Posterior vena cava (tissue), 2 donors: ENCODE data around the gene KREMEN2. TPM values are rescaled to one million over a fixed set of nuclear protein-coding genes. Genes with fewer than 3 reads are reported as not detected.
"Not testable (repeated sequence)": the region's sequence is repeated elsewhere in the genome, so short reads cannot be mapped to it uniquely, and the experiment has no call there.

ENCODE experiments used
- DNase-seq: peaks from one replicate; pipeline ENCODE4 v3.0.0-alpha.2; 2020; ENCODE audit warnings: low spot score
- intact Hi-C, 2 donors: fragments of 100-400 bp; cut with DNase I; formaldehyde crosslinking; loops; one replicate each; pipeline versions ENCODE4 v1.14.1 to v1.14.2; 2022 to 2023
- long read RNA-seq, 2 donors: library from polyadenylated mRNA; unstranded; transcript quantifications; one replicate each; pipeline ENCODE4 v2.0.0, GENCODE V29; 2020 to 2021
- total RNA-seq, 2 donors: library from RNA; stranded (reverse); fragmentation: NEBNext Ultra II Directional; extraction: Animal tissue kit (Norgen Biotek cat#: 25700); gene quantifications; one replicate each; pipeline ENCODE4 v1.2.1, GENCODE V29; 2021
- donor health status: DM: yes; HTN: yes; CAD: no.
- donor health status: DM: yes; HTN: yes; CAD: no.

KREMEN2 gene, protein sequence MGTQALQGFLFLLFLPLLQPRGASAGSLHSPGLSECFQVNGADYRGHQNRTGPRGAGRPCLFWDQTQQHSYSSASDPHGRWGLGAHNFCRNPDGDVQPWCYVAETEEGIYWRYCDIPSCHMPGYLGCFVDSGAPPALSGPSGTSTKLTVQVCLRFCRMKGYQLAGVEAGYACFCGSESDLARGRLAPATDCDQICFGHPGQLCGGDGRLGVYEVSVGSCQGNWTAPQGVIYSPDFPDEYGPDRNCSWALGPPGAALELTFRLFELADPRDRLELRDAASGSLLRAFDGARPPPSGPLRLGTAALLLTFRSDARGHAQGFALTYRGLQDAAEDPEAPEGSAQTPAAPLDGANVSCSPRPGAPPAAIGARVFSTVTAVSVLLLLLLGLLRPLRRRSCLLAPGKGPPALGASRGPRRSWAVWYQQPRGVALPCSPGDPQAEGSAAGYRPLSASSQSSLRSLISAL
- not detected for total RNA-seq
- long read RNA-seq, donor 1, result 0 reads
- long read RNA-seq, donor 2, result 0 reads

DNA sequence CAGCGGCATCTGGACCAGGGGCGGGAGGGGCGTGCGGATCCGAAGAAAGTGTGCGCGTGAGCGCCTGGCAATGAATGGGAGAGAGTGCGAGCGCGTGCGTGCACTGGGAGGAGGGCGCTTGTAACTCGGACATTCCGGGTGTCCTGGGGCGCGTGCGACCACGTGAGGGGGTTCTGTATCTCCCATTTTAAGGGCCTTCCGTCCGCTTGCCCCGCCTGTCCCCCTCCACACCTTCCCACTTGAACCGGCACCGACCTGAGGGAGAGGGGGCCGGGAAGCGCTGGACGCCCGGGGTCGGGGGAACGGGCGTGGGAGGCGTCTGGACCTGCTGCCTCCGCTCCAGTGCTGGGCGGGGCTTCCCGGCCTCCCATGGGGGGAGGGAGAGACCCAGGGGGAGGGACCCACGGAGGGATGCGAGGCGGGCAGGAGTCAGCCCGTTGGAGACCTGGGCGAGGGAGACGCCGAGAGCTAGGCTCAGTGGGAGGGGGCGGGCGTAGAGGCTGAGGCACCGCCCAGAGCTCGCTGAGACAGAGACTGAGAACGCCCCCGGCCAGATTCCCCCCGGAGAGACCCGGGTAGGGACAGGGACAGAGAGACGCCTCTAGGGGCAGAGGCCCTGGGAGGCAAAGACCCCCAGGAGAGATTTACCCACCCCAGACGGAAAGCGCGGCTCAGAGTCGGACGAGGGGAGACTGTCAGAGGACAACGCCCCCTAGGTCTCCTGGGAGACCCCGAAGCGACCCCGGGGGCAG, at the start of gene KREMEN2:
Gene KREMEN2 (plus strand): TSS at position 553 of the 752 bp plus-strand sequence. CDS start 246 bp downstream, outside the sequence.
- intact Hi-C loops, result no loop called here
- no peak for DNase-seq

DNA sequence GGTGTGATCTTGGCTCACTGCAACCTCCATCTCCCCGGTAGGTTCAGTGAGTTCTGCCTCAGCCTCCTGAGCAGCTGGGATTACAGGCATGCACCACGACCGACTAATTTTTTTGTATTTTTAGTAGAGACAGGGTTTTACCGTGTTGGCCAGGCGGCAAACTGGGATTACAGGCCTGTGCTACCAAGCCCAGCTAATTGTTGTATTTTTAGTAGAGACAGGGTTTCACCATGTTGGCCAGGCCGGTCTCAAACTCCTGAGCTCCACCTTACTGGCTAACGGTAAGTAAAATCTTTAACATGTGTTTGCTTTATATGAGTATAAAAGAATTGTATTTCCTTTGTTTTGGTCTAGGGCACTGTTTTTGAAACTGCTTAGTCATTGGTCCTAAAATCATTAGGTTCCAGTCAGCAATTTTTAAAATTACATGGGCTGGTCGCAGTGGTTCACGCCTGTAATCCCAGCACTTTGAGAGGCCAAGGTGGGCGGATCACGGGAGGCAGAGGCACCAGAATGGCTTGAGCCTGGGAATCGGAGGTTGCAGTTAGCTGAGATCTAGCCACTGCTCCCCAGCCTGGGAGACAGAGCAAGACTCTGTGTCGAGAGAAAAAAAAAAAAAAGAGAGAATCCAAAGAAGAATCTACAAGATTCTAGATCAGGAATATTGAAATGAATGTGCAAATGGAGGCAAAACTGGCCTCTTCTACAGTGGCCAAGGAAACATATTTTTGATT, 48.7 kb upstream of the KREMEN2 start:
- DNase-seq, result no peak
- intact Hi-C loops, result loop anchor here in 1 of 2 donors (1.0 kb wide), 1 partner anchor 46 kb away; no protein-coding TSS in a partner anchor

DNA sequence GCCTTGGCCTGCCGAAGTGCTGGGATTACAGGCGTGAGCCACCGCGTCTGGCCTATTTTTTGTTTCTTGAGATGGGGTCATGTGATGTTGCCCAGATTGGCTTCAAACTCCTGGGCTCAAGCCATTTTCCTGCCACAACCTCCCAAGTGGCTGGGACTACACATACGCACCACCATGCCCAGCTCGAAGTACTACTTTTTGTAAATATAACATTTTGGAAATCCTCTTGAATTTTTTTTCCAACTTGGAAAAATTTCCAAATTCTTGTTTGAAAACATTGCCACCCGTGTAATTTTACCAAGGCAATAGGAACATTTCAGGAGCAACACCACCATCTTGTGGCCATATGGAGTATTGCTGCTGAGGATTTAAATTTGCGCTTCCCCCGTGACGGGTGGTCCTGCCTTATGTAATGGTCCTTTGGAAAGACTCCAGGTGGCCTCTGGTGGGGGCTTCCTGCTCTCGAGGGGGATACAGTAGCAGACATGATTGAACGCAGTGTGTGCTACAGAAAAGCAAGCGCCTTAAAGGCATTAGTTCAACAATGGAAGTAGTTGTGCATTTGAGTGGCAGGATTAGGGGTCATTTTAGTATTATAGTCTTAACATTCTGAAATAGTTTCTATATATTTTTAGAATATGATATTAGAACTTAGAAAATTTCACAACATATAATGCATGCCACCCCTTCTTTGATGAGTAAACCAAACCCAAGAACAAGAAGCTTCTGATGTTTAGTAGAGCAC, 44.4 kb upstream of the KREMEN2 start:
- intact Hi-C loops, result loop anchor here (5.0 to 10.0 kb wide), 2 partner anchors 42 to 45 kb away; no protein-coding TSS in a partner anchor

DNA sequence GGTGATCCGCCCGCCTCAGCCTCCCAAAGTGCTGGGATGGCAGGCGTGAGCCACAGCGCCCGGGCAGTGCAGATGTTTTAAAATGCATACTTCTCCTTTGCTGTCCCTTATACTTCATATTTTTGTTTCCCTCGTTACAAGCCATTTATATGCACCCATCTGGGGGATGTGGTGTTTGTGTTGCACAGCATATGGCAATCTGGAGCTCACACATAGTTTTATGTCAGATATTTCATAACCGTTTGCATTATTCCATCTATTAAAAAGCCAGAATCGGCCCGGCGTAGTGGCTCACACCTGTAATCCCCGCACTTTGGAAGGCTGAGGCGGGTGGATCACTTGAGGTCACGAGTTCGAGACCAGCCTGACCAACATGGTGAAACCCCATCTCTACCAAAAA, 40.6 kb upstream of the KREMEN2 start:
- intact Hi-C loops, result loop anchor here (5.0 to 10.0 kb wide), 2 partner anchors 46 to 49 kb away; no protein-coding TSS in a partner anchor
- no peak for DNase-seq

More for the DNA sequence above, 44.4 kb upstream of the KREMEN2 start:
- DNase-seq, result no peak

DNA sequence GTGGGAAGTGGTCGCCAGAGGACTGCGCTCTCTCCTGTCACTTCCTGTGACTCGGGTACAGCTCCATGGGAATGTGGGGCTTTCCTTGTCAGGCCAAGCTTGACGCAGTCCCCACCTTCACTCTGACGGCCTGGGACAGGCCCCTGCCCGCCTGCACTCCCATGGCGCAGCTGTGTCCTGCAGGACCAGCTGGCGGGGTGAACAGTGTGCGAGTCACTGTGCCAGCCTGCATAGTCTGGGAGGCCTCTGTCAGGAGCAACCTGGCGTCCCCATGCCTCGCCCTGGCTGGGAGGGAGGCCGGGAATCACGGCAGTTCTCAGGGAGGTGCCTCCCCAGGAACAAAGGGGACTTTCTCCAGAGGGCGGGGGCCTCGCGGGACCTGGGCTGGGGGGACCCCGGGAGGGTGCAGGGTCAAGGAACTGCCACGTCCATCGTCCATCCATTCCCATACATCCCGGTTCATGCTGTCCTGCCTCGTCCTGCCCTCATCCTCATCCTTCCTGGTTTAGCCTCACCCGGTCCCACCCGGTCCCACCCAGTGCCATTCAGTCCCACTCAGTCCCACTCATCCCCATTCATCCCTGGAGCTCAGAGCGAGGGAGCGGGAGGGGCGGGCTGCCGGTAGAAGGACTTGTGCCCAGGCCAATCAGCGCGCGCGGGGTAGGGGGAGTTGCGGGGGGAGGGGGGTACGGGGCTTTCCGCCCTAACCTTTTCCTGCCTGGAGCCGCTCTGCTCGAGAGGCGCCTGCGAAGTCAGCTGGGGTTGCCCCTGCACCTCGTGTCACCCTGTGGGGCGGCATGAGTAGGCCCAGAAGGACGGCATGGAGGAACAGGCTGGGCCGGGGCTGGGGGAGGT, 38.9 kb upstream of the KREMEN2 start:
- intact Hi-C loops, result loop anchor here (5.0 to 10.0 kb wide), 2 partner anchors 48 to 50 kb away; no protein-coding TSS in a partner anchor
- DNase-seq, result no peak

DNA sequence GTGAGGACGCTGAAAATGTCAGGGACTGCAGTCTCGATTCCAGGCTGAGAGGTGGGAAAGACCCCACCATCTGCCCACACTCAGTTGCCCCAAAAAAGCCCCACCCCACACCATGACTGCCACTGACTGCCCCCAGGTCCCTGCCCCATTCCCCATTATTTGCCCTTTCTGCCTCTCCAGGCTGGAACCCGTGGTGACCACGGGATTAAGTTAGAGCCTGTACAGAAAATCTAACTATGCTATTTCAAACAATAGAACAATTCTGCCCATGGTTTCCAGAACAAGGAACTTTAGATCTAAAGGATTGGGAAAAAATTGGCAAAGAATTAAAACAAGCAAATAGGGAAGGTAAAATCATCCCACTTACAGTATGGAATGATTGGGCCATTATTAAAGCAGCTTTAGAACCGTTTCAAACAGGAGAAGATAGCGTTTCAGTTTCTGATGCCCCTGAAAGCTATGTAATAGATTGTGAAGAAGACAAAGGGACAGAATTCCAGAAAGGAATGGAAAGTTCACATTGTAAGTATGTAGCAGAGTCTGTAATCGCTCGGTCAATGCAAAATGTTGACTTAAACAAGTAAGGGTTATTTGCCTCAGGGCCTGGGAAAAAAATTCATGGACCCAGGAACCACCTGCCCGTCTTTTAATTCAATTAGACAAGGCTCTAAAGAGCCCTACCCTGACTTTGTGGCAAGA, 38.0 kb upstream of the KREMEN2 start:
- no peak for DNase-seq
- intact Hi-C loops, result loop anchor here in 1 of 2 donors (10.0 kb wide), 1 partner anchor 51 kb away; no protein-coding TSS in a partner anchor

DNA sequence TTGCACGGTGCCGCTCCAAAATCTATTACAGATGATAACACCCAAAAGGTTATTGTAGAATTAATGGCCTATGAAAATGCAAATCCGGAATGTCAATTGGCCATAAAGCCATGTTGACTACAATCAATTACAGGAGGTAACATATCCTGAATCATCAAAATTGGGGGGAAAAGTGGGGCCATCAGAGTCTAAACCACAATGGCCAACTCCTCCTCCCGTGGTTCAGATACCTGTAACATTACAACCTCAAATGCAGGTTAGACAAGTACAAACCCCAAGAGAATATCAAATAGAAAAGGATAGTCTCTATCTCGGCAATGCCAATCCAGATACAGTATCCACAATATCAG, 37.5 kb upstream of the KREMEN2 start:
- intact Hi-C loops, result loop anchor here in 1 of 2 donors (10.0 kb wide), 1 partner anchor 52 kb away; no protein-coding TSS in a partner anchor

DNA sequence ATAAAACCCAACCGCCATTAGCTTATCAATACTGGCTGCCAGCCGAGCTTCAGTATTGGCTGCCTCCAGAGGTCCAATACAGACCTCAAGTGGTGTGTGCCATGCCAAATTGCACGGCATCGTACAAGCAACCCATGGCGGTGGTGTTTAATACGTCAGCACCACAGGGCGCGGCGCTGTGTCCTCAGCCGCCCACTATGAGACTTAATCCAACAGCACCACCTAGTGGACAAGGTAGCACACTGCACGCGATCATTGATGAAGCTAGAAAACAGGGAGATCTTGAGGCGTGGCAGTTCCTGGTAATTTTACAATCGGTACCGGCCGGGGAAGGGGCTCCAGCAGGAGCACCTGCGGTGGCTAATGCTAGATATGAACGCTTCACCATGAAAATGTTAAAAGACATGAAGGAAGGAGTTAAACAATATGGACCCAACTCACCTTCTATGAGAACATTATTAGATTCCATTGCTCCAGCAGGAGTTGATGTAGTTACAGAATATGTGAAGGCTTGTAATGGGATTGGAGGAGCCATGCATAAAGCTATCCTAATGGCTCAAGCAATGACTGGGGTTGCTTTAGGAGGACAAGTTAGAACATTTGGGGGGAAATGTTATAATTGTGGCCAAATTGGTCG, 36.9 kb upstream of the KREMEN2 start:
- intact Hi-C loops, result loop anchor here in 1 of 2 donors (10.0 kb wide), 1 partner anchor 52 kb away; no protein-coding TSS in a partner anchor

More for the DNA sequence above, 37.5 kb upstream of the KREMEN2 start:
- DNase-seq, result no peak

DNA sequence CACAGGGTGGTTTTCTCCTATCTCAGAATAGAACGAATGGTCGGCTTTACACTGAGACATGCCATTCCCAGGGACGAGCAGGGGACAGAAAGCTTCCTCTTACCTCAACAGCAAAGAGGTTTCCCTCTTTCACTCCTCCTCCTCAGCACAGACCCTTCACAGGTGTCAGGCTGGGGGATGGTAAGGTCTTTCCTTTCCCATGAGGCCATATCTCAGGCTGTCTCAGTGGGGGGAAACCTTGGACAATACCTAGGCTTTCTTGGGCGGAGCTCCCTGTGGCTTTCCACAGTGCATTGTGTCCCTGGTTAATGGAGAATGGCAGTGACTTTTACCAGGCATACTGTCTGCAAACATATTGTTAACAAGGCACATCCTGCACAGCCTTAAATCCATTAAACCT, 35.9 kb upstream of the KREMEN2 start:
- DNase-seq, result not testable (repeated sequence)
- intact Hi-C loops, result loop anchor here in 1 of 2 donors (10.0 kb wide), 1 partner anchor 53 kb away; no protein-coding TSS in a partner anchor

More for the DNA sequence above, 36.9 kb upstream of the KREMEN2 start:
- peak; percentile 95 for DNase-seq

DNA sequence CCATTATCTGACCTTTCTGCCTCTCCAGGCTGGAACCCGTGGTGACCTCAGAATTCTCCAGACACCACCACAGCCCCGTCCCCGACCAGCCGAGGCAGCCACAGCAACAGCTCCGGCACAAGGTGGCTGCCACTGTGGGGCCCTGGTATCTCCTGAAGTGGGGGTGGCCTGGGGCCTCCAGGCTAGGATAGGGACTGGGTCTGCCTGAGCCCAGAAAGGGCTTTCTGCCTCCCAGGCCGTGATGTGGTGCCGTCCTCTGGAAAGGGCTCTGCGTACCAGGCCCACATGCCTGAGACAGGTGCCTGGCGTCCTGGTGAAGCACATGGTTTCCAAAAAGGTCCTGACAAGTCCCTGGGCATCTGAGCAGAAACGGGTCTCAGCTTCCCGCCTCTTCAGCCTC, 35.3 kb upstream of the KREMEN2 start:
- intact Hi-C loops, result loop anchor here in 1 of 2 donors (10.0 kb wide), 1 partner anchor 54 kb away; no protein-coding TSS in a partner anchor
- no peak for DNase-seq

DNA sequence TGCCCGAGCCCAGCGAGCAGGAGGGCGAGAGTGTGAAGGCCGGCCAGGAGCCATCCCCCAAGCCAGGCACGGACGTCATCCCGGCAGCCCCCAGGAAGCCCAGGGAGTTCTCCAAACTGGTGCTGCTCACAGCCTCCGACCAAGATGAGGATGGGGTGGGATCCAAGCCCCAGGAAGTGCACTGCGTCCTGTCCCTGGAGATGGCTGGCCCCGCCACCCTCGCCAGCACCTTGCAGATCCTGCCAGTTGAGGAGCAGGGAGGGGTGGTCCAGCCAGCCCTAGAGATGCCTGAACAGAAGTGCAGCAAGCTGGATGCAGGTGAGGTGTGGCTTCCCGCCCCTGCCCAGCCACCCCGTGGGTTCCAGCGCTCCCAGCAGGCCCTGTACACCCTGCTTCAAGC, 34.4 kb upstream of the KREMEN2 start:
- intact Hi-C loops, result loop anchor here in 1 of 2 donors (10.0 kb wide), 1 partner anchor 55 kb away; no protein-coding TSS in a partner anchor
- no peak for DNase-seq

DNA sequence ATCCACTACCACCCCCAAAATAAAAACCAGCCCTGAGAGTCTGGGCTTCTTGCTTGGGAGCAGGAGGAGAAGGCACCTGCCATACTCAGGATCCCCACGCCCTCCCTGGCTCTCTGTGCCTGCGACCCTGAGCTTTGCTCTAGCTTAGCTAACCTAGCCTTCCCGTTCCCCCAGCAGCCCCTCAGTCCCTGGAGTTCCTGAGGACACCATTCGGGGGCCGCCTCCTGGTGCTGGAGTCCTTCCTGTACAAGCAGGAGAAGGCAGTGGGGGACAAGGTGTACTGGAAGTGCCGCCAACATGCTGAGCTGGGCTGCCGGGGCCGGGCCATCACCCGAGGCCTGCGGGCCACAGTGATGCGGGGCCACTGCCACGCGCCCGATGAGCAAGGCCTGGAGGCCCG, 33.8 kb upstream of the KREMEN2 start:
- no peak for DNase-seq
- intact Hi-C loops, result no loop called here

DNA sequence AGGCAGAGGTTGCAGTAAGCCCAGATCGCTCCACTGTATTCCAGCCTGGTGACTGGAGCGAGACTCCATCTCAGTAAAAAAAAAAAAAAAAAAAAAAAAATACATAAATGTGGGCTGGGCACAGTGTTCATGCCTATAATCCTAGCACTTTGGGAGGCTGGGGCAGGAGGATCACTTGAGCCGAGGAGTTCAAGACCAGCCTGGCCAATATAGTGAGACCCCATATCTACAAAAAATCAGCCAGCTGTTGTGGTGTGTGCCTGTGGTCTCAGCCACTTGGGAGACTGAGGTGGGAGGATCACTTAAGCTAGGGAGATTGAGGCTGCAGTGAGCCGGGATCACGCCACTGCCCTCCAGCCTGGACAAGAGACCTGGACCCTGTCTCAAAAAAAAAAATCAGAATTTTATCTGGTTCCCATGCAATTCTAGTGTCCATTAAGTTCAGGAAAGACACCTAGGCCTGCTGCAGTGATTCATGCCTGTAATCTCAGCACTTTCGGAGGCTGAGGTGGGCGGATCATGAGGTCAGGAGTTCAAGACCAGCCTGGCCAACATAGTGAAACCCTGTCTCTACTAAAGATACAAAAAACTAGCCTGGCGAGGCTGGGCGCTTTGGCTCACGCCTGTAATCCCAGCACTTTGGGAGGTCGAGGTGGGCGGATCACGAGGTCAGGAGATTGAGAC, 32.7 kb upstream of the KREMEN2 start:
- intact Hi-C loops, DNase-seq: not testable (repeated sequence)

DNA sequence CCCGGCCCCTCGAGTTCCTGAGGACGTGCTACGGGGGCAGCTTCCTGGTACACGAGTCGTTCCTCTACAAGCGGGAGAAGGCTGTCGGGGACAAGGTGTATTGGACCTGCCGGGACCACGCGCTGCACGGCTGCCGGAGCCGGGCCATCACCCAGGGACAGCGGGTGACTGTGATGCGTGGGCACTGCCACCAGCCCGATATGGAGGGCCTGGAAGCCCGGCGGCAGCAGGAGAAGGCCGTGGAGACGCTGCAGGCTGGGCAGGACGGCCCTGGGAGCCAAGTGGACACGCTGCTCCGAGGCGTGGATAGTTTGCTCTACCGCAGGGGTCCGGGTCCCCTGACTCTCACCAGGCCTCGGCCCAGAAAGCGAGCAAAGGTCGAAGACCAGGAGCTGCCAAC, 30.9 kb upstream of the KREMEN2 start:
- DNase-seq, result no peak
- intact Hi-C loops, result no loop called here

DNA sequence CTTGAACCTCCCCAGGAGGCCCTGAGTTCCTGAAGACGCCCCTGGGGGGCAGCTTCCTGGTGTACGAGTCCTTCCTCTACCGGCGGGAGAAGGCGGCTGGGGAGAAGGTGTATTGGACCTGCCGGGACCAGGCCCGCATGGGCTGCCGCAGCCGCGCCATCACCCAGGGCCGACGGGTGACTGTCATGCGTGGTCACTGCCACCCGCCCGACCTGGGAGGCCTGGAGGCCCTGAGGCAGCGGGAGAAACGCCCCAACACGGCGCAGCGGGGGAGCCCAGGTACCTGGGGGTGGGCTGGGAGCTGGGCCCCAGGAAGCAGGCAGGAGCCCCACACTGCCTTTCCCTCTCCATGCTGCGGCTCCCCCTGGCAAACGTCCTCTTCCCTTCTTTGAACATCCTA, 30.4 kb upstream of the KREMEN2 start:
- no peak for DNase-seq
- intact Hi-C loops, result no loop called here

DNA sequence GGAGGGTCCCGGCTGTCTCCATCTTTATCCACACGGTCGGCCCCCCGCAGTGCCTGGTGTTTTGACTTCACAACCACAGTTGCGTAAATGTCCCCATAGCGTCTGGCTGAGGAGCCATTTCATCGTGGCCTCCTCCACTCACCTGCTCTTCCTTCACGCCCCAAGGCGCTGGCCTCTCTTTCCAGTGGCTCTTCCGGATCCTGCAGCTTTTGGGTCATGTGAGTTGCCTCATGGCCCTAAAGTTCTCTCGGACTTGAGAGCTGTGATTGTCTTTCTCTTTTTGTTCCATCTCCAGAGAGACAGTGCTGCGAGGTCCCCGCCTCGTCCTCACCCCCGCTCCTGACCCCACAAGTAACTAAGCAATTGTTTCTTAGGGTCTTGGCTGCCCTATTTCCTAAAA, 29.6 kb upstream of the KREMEN2 start:
- DNase-seq, result no peak
- intact Hi-C loops, result no loop called here
